ENCODE results near the gene COMMD1.

The COMMD1 gene

DNA sequence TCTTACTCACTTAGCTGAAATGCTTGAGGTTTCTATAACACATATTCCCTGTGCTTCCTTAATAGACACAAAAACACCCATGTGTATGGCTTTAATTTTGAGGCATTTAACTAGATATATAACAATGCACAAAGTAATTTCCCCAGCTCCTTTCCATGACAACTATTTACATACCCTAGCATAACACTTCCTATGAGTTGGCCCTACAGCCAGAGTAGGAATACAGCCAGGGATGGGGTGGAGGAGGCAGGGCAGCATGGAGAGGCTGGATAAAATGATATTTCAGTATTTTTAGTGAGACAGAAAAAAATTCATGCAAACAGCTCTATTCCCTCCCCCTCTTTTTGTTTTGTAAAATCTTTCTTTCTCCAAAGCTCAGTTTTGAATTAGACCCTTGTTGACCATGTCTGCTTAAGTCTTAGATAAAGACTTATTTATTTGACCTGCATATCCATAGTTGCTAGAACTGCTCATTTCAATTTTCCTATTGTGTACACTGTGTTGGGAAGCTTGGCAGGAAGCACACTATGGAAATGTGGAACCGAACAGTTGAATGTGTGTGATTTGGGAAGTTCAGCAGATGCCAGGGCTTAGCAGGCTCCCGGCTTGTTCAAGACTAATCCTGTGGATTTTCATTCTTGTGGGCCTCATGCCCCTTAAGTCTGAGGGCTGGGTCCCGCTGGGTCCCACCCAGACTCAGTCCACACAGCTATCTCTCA, 279.2 kb downstream of the COMMD1 start:
- Histone ChIP-seq H3K9ac (ENCODE audit: low read depth, low read length) (no peak overlapping the region), H3K79me2 (ENCODE audit: insufficient read depth, low read length) (no peaks in the 10 kb centered on the region), H3K4me1 (ENCODE audit: insufficient read depth, low read length) (peaks cover 3% of the 10 kb centered on the region; the same call in 1 of the 2 replicates), H3K27ac (ENCODE audit: low read length) (no peak overlapping the region), H2AFZ (ENCODE audit: low read depth, low read length) (no peak overlapping the region), H4K20me1 (ENCODE audit: insufficient read depth, low read length) (no peaks in the 10 kb centered on the region), H3K4me2 (ENCODE audit: insufficient read depth, low read length) (no peak overlapping the region), H3K36me3 (ENCODE audit: insufficient read depth, low read length) (no peaks in the 10 kb centered on the region), H3K27me3 (ENCODE audit: insufficient read depth, low read length, poor library complexity) (no peaks in the 10 kb centered on the region), H3K4me3 (ENCODE audit: low read depth in 1 of 2, low read length in 2 of 2) (no peak overlapping the region), H3K9me3 (ENCODE audit: insufficient read depth, low read length, severe bottlenecking) (no peaks in the 10 kb centered on the region)
- ATAC-seq (ENCODE audit: insufficient read depth, low read depth) (no peak), DNase-seq (no peak)
- no peak for TF ChIP-seq EZH2 (IDR thresholded peaks at IDR 0.05; ENCODE audit: borderline replicate concordance, low read depth, low read length, severe bottlenecking)
- TF ChIP-seq, protein P1, sequence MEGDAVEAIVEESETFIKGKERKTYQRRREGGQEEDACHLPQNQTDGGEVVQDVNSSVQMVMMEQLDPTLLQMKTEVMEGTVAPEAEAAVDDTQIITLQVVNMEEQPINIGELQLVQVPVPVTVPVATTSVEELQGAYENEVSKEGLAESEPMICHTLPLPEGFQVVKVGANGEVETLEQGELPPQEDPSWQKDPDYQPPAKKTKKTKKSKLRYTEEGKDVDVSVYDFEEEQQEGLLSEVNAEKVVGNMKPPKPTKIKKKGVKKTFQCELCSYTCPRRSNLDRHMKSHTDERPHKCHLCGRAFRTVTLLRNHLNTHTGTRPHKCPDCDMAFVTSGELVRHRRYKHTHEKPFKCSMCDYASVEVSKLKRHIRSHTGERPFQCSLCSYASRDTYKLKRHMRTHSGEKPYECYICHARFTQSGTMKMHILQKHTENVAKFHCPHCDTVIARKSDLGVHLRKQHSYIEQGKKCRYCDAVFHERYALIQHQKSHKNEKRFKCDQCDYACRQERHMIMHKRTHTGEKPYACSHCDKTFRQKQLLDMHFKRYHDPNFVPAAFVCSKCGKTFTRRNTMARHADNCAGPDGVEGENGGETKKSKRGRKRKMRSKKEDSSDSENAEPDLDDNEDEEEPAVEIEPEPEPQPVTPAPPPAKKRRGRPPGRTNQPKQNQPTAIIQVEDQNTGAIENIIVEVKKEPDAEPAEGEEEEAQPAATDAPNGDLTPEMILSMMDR (IDR thresholded peaks at IDR 0.05; ENCODE audit: borderline replicate concordance, extremely low read depth, low read length, poor library complexity, severe bottlenecking), result no peak
